ENCODE measurements around the gene PGAP6.

PGAP6 gene

DNA sequence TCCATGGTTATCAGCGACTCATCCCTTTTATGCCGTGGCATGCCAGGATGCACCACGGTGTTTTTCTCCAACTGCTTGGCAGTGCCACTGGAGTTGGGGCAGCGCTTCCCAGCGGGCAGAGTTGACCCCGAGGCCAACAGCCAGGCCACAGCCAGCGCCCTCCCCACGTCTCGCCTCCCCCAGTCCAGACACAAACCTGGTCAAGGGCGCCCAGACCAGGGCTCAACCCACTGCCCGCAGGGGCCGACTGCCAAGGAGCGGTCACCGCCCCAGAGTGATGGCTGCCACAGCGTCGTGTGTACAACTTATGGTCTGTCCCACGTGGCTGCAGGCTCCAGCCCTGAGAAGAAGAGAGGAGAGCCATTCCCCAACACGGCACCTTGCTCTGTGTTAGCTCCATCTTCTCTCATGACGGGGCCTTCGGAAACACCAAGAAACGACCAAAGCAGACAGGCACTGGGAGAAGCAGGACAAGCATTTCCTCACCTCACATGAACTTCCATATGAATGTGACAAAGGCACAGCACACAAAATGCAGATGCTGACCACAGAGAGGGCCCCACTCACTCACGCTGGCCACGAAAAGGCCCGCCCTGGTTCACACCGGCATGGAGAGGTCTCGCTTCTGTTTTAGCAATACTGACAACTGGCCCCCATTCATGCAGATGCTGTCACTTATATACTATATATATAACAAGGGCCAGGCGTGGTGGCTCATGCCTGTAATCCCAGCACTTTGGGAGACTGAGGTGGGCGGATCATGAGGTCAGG is 56.2 kb downstream of the PGAP6 start:
- FAIRE-seq (peak; percentile 20), DNase-seq (ENCODE audit: insufficient read length, low spot score) (no peak)
- TF ChIP-seq POU2F2 (IDR thresholded peaks at IDR 0.05; ENCODE audit: low read depth, low read length) (no peak), TAF1 (IDR thresholded peaks at IDR 0.05; ENCODE audit: low read depth, low read length) (no peak), POLR2A (IDR thresholded peaks at IDR 0.05; ENCODE audit: low read depth, low read length) (no peak), SPI1 (IDR thresholded peaks at IDR 0.05; ENCODE audit: low read depth, low read length) (no peak), PAX5 (IDR thresholded peaks at IDR 0.05; ENCODE audit: insufficient read depth, low read length, severe bottlenecking) (no peak), POLR2AphosphoS5 (IDR thresholded peaks at IDR 0.05; ENCODE audit: low read depth, low read length) (no peak)

DNA sequence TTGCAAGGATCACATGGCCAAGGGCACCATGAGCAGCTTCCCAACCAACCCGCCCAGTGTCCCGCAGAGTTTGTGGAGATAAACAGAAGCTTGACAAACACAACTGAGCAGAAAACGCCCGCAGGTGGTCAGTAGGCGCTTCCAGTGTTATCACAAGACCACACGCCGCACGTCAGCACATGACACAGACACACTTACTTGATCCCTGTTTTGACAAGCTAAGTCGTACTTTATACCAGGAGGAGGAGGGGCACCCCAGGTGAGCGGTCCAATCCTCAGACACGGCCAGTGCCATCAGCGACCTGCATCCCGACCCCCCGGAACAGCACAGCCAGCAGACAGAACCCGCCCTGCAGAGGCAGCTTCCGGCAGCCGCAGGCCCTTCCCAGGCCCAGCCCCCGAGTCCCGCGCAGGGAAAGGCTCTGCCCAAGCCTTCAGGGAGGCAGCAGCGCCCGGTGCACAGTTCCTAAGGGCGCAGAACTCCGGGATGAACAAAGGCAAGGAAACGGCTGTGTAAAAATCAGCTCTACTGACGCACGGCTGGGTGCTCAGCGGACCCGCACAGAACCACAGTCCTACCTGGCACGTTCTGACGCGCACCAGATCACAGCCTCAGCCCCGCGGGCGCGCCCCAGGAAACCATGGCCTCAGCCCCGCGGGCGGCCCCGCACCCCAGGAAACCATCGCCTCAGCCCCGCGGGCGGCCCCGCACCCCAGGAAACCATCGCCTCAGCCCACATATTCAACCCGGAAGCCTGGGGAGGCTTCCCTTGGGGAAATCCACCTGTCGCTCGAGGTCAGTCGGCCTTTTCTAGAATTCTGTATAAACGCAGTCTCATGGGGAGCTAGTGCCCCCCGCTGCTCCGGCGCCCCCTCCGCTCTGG is 57.1 kb downstream of the PGAP6 start:
- DNase-seq (ENCODE audit: insufficient read length, low spot score) (peak; percentile 69), FAIRE-seq (peak; percentile 83)
- TF ChIP-seq POLR2AphosphoS5 (IDR thresholded peaks at IDR 0.05; ENCODE audit: low read depth, low read length) (peak; percentile 59), POLR2A (IDR thresholded peaks at IDR 0.05; ENCODE audit: low read depth, low read length) (peak; percentile 35; the same call in 1 of the 2 replicates), PAX5 (IDR thresholded peaks at IDR 0.05; ENCODE audit: insufficient read depth, low read length, severe bottlenecking) (no peak), POU2F2 (IDR thresholded peaks at IDR 0.05; ENCODE audit: low read depth, low read length) (no peak; the same call in 1 of the 2 replicates), SPI1 (IDR thresholded peaks at IDR 0.05; ENCODE audit: low read depth, low read length) (no peak)

DNA sequence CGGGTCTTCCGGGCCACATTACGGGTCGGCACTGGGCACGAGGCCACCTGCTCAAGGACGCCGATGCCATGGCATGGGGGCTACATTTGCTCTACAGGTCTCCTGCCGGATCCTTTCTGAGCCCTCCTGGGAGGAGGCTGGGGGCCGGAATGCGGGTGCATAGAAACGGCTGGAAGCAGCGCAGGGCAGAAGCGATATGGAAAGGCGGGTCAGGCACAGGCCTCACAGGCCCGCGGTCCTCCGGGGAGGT is 57.7 kb downstream of the PGAP6 start:
- TF ChIP-seq SPI1 (IDR thresholded peaks at IDR 0.05; ENCODE audit: low read depth, low read length) (no peak), POLR2AphosphoS5 (IDR thresholded peaks at IDR 0.05; ENCODE audit: low read depth, low read length) (no peak), TAF1 (IDR thresholded peaks at IDR 0.05; ENCODE audit: low read depth, low read length) (no peak), POU2F2 (IDR thresholded peaks at IDR 0.05; ENCODE audit: low read depth, low read length) (no peak), POLR2A (IDR thresholded peaks at IDR 0.05; ENCODE audit: low read depth, low read length) (no peak), PAX5 (IDR thresholded peaks at IDR 0.05; ENCODE audit: insufficient read depth, low read length, severe bottlenecking) (no peak)
- DNase-seq (ENCODE audit: insufficient read length, low spot score), result no peak
- no peak for FAIRE-seq

DNA sequence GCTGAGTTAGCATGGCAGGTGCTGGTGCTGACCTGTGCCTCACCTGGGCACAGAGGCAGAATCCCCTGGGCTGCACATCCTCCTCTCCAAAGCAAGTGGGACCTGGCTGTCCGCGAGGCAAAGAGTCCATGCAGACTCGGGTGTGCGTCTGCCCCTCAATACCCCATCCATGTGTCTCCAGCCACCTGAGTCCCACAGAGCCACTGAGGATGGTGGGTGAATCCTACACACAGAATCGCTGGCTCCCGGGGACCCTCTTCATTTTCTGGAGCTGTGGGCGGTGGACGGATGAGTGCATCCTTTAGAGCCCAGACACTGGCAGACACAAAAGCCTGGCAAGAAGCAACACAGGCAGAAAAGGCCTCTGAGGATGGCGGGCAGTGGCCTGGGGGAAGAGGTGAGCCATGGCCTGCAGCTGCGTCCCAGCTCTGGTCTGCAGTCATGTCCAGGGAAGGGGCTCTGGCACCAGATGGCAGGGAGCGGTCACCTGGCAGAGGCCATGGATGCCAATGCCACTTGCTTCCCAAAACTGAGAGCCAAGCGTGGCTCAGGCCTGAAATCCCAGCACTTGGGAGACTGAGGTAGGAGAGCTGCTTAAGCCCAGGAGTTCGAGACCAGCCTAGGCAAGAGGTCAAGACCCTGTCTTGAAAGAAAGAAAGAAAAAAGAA is 59.2 kb downstream of the PGAP6 start:
- DNase-seq (ENCODE audit: insufficient read length, low spot score), result no peak
- TF ChIP-seq PAX5 (IDR thresholded peaks at IDR 0.05; ENCODE audit: insufficient read depth, low read length, severe bottlenecking), result no peak
- TF ChIP-seq POLR2A (IDR thresholded peaks at IDR 0.05; ENCODE audit: low read depth, low read length), result no peak
- no peak for TF ChIP-seq TAF1 (IDR thresholded peaks at IDR 0.05; ENCODE audit: low read depth, low read length)
- no peak for TF ChIP-seq POLR2AphosphoS5 (IDR thresholded peaks at IDR 0.05; ENCODE audit: low read depth, low read length)
- no peak for TF ChIP-seq POU2F2 (IDR thresholded peaks at IDR 0.05; ENCODE audit: low read depth, low read length)
- TF ChIP-seq SPI1 (IDR thresholded peaks at IDR 0.05; ENCODE audit: low read depth, low read length), result no peak
- FAIRE-seq, result no peak

DNA sequence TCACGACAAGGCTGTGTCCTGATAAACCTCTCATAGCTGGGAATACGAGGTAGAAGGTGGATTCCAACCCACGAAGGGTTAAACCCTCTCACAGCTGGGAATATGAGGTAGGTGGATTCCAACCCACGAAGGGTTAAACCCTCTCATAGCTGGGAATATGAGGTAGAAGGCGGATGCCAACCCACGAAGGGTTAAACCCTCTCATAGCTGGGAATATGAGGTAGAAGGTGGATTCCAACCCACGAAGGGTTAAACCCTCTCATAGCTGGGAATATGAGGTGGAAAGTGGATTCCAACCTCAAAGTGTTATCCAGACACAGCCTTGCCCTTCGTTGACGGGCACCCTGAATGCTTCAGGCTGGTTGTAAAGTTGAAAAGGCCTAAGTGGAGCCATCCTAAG is 60.2 kb downstream of the PGAP6 start:
- DNase-seq (ENCODE audit: insufficient read length, low spot score), result no peak
- peak; percentile 13 for FAIRE-seq
- TF ChIP-seq POLR2A (IDR thresholded peaks at IDR 0.05; ENCODE audit: low read depth, low read length), result no peak
- TF ChIP-seq TAF1 (IDR thresholded peaks at IDR 0.05; ENCODE audit: low read depth, low read length), result no peak
- no peak for TF ChIP-seq POU2F2 (IDR thresholded peaks at IDR 0.05; ENCODE audit: low read depth, low read length)
- no peak for TF ChIP-seq POLR2AphosphoS5 (IDR thresholded peaks at IDR 0.05; ENCODE audit: low read depth, low read length)
- no peak for TF ChIP-seq SPI1 (IDR thresholded peaks at IDR 0.05; ENCODE audit: low read depth, low read length)
- no peak for TF ChIP-seq PAX5 (IDR thresholded peaks at IDR 0.05; ENCODE audit: insufficient read depth, low read length, severe bottlenecking)

Data from GM12891 (cell line).